ENCODE data around the gene ROCK2.

DNA sequence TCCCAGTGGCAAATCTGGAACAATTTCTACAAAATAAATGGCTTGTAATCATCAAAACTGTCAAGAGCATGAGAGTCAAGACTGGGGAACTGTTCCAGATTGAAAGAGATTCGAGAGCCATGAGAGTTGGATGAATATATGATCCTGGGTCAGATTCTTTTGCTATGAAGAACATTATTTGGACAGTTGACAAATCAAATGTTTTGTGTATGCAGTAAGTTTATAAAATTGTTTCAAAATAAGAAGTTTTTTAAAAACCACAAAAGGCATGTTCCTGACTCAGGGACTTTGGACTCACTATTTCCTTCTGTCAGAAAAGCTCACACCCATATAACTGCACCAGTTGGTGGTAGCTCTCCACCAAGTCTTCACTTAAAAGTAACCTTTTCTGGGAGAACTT is 38.5 kb downstream of the ROCK2 start:
- TF ChIP-seq, protein P1, sequence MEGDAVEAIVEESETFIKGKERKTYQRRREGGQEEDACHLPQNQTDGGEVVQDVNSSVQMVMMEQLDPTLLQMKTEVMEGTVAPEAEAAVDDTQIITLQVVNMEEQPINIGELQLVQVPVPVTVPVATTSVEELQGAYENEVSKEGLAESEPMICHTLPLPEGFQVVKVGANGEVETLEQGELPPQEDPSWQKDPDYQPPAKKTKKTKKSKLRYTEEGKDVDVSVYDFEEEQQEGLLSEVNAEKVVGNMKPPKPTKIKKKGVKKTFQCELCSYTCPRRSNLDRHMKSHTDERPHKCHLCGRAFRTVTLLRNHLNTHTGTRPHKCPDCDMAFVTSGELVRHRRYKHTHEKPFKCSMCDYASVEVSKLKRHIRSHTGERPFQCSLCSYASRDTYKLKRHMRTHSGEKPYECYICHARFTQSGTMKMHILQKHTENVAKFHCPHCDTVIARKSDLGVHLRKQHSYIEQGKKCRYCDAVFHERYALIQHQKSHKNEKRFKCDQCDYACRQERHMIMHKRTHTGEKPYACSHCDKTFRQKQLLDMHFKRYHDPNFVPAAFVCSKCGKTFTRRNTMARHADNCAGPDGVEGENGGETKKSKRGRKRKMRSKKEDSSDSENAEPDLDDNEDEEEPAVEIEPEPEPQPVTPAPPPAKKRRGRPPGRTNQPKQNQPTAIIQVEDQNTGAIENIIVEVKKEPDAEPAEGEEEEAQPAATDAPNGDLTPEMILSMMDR (IDR thresholded peaks at IDR 0.05), result no peak
- no peak for TF ChIP-seq POLR2A (IDR thresholded peaks at IDR 0.05)
